H9 (cell line): ENCODE measurements around the gene CLCA4. TPM values are rescaled to one million over a fixed set of nuclear protein-coding genes. Genes with fewer than 3 reads are reported as not detected.

Source experiments
- DNase-seq: peaks from one replicate; pipeline ENCODE4 v3.0.0-alpha.2; 2017
- H2AFZ ChIP-seq: one replicate; pipeline ENCODE4 v1.6.1; 2013; ENCODE audit warnings: mild to moderate bottlenecking, low read length, control low read depth, moderate library complexity
- H2AK5ac ChIP-seq: 2 replicates; pipeline ENCODE4 v1.6.1; 2013; ENCODE audit warnings: low read length, control low read depth, mixed read lengths; ENCODE audit not compliant: insufficient read length
- H2BK120ac ChIP-seq: one replicate; pipeline ENCODE4 v1.6.1; 2013; ENCODE audit warnings: low read depth, mild to moderate bottlenecking, low read length, control low read depth, inconsistent platforms; ENCODE audit not compliant: poor library complexity, severe bottlenecking
- H2BK12ac ChIP-seq: 2 replicates; pipeline ENCODE4 v1.6.1; 2013; ENCODE audit warnings: low read length, control low read depth, mixed read lengths, low read depth; ENCODE audit not compliant: insufficient read length
- H2BK15ac ChIP-seq: 2 replicates; pipeline ENCODE4 v1.6.1; 2013; ENCODE audit warnings: low read depth, low read length, control low read depth
- H2BK20ac ChIP-seq: one replicate; pipeline ENCODE4 v1.6.1; 2013; ENCODE audit warnings: low read depth, mild to moderate bottlenecking, low read length, control low read depth, inconsistent platforms; ENCODE audit not compliant: poor library complexity, severe bottlenecking
- H2BK5ac ChIP-seq: 2 replicates; pipeline ENCODE4 v1.6.1; 2013; ENCODE audit warnings: low read length, control low read depth, mixed read lengths; ENCODE audit not compliant: insufficient read length
- H3K14ac ChIP-seq: 2 replicates; pipeline ENCODE4 v1.6.1; 2013; ENCODE audit warnings: low read length, control low read depth; ENCODE audit not compliant: insufficient read depth
- H3K18ac ChIP-seq: 2 replicates; pipeline ENCODE4 v1.6.1; 2013; ENCODE audit warnings: low read depth, mild to moderate bottlenecking, mixed read lengths, low read length, control low read depth; ENCODE audit not compliant: insufficient read length
- H3K23ac ChIP-seq: 2 replicates; pipeline ENCODE4 v1.6.1; 2013; ENCODE audit warnings: low read length, control low read depth, mixed read lengths, low read depth; ENCODE audit not compliant: insufficient read length
- H3K23me2 ChIP-seq: 2 replicates; pipeline ENCODE4 v1.6.1; 2013; ENCODE audit warnings: low read depth, mild to moderate bottlenecking, mixed read lengths, low read length, control low read depth; ENCODE audit not compliant: insufficient read length, poor library complexity, severe bottlenecking
- H3K27ac ChIP-seq: 2 replicates; pipeline ENCODE4 v1.5.1; 2013; ENCODE audit warnings: low read length, control low read depth, mixed read lengths, low read depth; ENCODE audit not compliant: insufficient read length
- H3K27me3 ChIP-seq: 2 replicates; pipeline ENCODE4 v1.6.1; 2013; ENCODE audit warnings: low read length, control low read depth, inconsistent platforms; ENCODE audit not compliant: insufficient read depth
- H3K4ac ChIP-seq: 2 replicates; pipeline ENCODE4 v1.6.1; 2013; ENCODE audit warnings: low read depth, mild to moderate bottlenecking, control low read depth, inconsistent platforms, low read length, moderate library complexity
- H3K4me1 ChIP-seq: 2 replicates; pipeline ENCODE4 v1.6.1; 2013; ENCODE audit warnings: low read length, control low read depth, inconsistent platforms; ENCODE audit not compliant: insufficient read depth
- H3K4me2 ChIP-seq: 2 replicates; pipeline ENCODE4 v1.6.1; 2013; ENCODE audit warnings: low read length, control low read depth, mixed read lengths; ENCODE audit not compliant: insufficient read length, insufficient read depth
- H3K56ac ChIP-seq: 2 replicates; pipeline ENCODE4 v1.6.1; 2013; ENCODE audit warnings: low read depth, mild to moderate bottlenecking, mixed read lengths, low read length, control low read depth; ENCODE audit not compliant: insufficient read length
- H3K79me1 ChIP-seq: 2 replicates; pipeline ENCODE4 v1.6.1; 2013; ENCODE audit warnings: low read depth, mild to moderate bottlenecking, moderate library complexity, low read length, control low read depth, inconsistent platforms; ENCODE audit not compliant: insufficient read depth, poor library complexity, severe bottlenecking
- H3K79me2 ChIP-seq: 2 replicates; pipeline ENCODE4 v1.6.1; 2013; ENCODE audit warnings: low read length, control low read depth, inconsistent platforms; ENCODE audit not compliant: insufficient read depth
- H3K9ac ChIP-seq: 2 replicates; pipeline ENCODE4 v1.6.1; 2013; ENCODE audit warnings: low read length, control low read depth, mixed read lengths; ENCODE audit not compliant: insufficient read length; ENCODE audit errors: extremely low read depth
- H3K9me3 ChIP-seq: one replicate; pipeline ENCODE4 v1.6.1; 2013; ENCODE audit warnings: low read depth, low read length, inconsistent platforms; ENCODE audit not compliant: control insufficient read depth
- H3T11ph ChIP-seq: one replicate; pipeline ENCODE4 v1.6.1; 2013; ENCODE audit warnings: mild to moderate bottlenecking, low read length, control low read depth, inconsistent platforms
- H4K20me1 ChIP-seq: one replicate; pipeline ENCODE4 v1.6.1; 2013; ENCODE audit not compliant: control insufficient read depth, insufficient read length, insufficient read depth
- H4K5ac ChIP-seq: 2 replicates; pipeline ENCODE4 v1.6.1; 2013; ENCODE audit warnings: low read depth, mild to moderate bottlenecking, mixed read lengths, low read length, control low read depth; ENCODE audit not compliant: insufficient read length
- H4K8ac ChIP-seq: replicated peaks from 2 replicates; pipeline ENCODE4 v1.6.1; 2013; ENCODE audit warnings: low read length, control low read depth, mixed read lengths, low read depth; ENCODE audit not compliant: insufficient read length
- H4K91ac ChIP-seq: 2 replicates; pipeline ENCODE4 v1.6.1; 2013; ENCODE audit warnings: low read depth, mild to moderate bottlenecking, moderate library complexity, mixed read lengths, low read length, control low read depth; ENCODE audit not compliant: insufficient read length
- H3K27ac Mint-ChIP-seq, 3 experiments: 2 replicates in 2 of 3; 3 replicates in 1 of 3; pipeline ENCODE4 v1.8.0; 2020 to 2021; ENCODE audit warnings: mixed read lengths in 3 of 3, mild to moderate bottlenecking in 1 of 3, moderate library complexity in 1 of 3
- H3K27me3 Mint-ChIP-seq: 2 replicates; pipeline ENCODE4 v1.8.0; 2021; ENCODE audit warnings: low read depth, mild to moderate bottlenecking, moderate library complexity, mixed read lengths
- H3K36me3 Mint-ChIP-seq, 3 experiments: 2 replicates in 2 of 3; 3 replicates in 1 of 3; pipeline ENCODE4 v1.8.0; 2020 to 2021; ENCODE audit warnings: low read depth in 3 of 3, mixed read lengths in 3 of 3; ENCODE audit not compliant: insufficient read depth in 1 of 3
- H3K4me1 Mint-ChIP-seq, 2 experiments: 2 replicates each; pipeline ENCODE4 v1.8.0; 2020; ENCODE audit warnings: mixed read lengths in 2 of 2
- H3K4me3 Mint-ChIP-seq, 2 experiments: 2 replicates in 1 of 2; 3 replicates in 1 of 2; pipeline ENCODE4 v1.8.0; 2020 to 2021; ENCODE audit warnings: mild to moderate bottlenecking in 2 of 2, mixed read lengths in 2 of 2, moderate library complexity in 1 of 2
- H3K9me3 Mint-ChIP-seq, 2 experiments: 2 replicates in 1 of 2; 3 replicates in 1 of 2; pipeline ENCODE4 v1.8.0; 2020; ENCODE audit warnings: mild to moderate bottlenecking in 2 of 2, mixed read lengths in 2 of 2, moderate library complexity in 1 of 2
- WGBS: extraction: QIAGEN DNeasy Blood & Tissue Kit; methylation state at CpG from one replicate; pipeline ENCODE4 v1.1.7; 2013; ENCODE audit warnings: missing lambda C conversion rate, low lambda C conversion rate, mixed read lengths; ENCODE audit not compliant: insufficient read length; ENCODE audit errors: extremely low coverage; 5-methylcytosine and 5-hydroxymethylcytosine counted together
- total RNA-seq: library from RNA; stranded (reverse); gene quantifications from 2 replicates; pipeline ENCODE4 v1.2.1, GENCODE V29; 2021
- TF ChIP-seq, protein P1 (sequence below): fragments of 200-600 bp; sonication (generic); conservative IDR thresholded peaks from 3 replicates; pipeline ENCODE4 v1.8.0; 2021; ENCODE audit warnings: antibody characterized with exemption, mild to moderate bottlenecking

Gene CLCA4
- total RNA-seq, 1 experiment from 2014 or later: not detected

GRCh38 chr1:86503406-86504136, 43.3 kb upstream of the CLCA4 start:
- H3K9ac ChIP-seq: peak overlapping the region; percentile 78
- H3K79me2 ChIP-seq: no peaks in the 10 kb centered on the region
- peaks cover 9% of the 10 kb centered on the region for H3K23me2 ChIP-seq
- peak overlapping the region; percentile 98 for H2BK12ac ChIP-seq
- peak overlapping the region; percentile 70 for H2AFZ ChIP-seq
- H3K9me3 ChIP-seq: no peaks in the 10 kb centered on the region
- no peak overlapping the region for H2BK15ac ChIP-seq
- Mint-ChIP-seq H3K36me3 (peaks cover 0 to 1% (median 0%) of the 10 kb centered on the region in 3 experiments; a peak in 1 of 7 replicates), H3K9me3 (peaks cover 2 to 3% of the 10 kb centered on the region in 2 experiments; a peak in 2 of 5 replicates), H3K27me3 (no peaks in the 10 kb centered on the region), H3K4me1 (peaks cover 27 to 42% of the 10 kb centered on the region in 2 experiments), H3K4me3 (peak overlapping the region; percentile 82 to 87), H3K27ac (peak overlapping the region; percentile 97 to 99 (median 99))
- TF ChIP-seq, protein P1, sequence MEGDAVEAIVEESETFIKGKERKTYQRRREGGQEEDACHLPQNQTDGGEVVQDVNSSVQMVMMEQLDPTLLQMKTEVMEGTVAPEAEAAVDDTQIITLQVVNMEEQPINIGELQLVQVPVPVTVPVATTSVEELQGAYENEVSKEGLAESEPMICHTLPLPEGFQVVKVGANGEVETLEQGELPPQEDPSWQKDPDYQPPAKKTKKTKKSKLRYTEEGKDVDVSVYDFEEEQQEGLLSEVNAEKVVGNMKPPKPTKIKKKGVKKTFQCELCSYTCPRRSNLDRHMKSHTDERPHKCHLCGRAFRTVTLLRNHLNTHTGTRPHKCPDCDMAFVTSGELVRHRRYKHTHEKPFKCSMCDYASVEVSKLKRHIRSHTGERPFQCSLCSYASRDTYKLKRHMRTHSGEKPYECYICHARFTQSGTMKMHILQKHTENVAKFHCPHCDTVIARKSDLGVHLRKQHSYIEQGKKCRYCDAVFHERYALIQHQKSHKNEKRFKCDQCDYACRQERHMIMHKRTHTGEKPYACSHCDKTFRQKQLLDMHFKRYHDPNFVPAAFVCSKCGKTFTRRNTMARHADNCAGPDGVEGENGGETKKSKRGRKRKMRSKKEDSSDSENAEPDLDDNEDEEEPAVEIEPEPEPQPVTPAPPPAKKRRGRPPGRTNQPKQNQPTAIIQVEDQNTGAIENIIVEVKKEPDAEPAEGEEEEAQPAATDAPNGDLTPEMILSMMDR: no peak
- H4K91ac ChIP-seq: peak overlapping the region; percentile 88
- H3K27ac ChIP-seq: peak overlapping the region; percentile 97
- H4K20me1 ChIP-seq: peaks cover 2% of the 10 kb centered on the region
- peak overlapping the region; percentile 94 for H2BK5ac ChIP-seq
- peak overlapping the region; percentile 82 for H3T11ph ChIP-seq
- H2BK120ac ChIP-seq: peak overlapping the region; percentile 92
- H3K18ac ChIP-seq: peak overlapping the region; percentile 96
- H3K27me3 ChIP-seq: no peaks in the 10 kb centered on the region
- no peak overlapping the region for H4K8ac ChIP-seq
- peak overlapping the region; percentile 67 for H2AK5ac ChIP-seq
- peaks cover 2% of the 10 kb centered on the region; the same call in 1 of the 2 replicates for H3K4me1 ChIP-seq
- peak; percentile 74 for DNase-seq
- peak overlapping the region; percentile 90; the same call in 1 of the 2 replicates for H3K14ac ChIP-seq
- H3K4ac ChIP-seq: peak overlapping the region; percentile 92
- H3K23ac ChIP-seq: no peak overlapping the region
- no peak overlapping the region for H2BK20ac ChIP-seq
- peak overlapping the region; percentile 68 for H4K5ac ChIP-seq
- H3K56ac ChIP-seq: no peak overlapping the region
- no peaks in the 10 kb centered on the region for H3K79me1 ChIP-seq
- H3K4me2 ChIP-seq: peak overlapping the region; percentile 85
- no CpG with 5 or more reads among the region's 18 CpGs for WGBS
